Prostate gland (tissue), 2 donors: ENCODE results near the gene HPGD. TPM values are rescaled to one million over a fixed set of nuclear protein-coding genes. Genes with fewer than 3 reads are reported as not detected.

Source experiments
- DNase-seq: peaks from one replicate; pipeline ENCODE4 v3.0.0-alpha.2; 2019; ENCODE audit warnings: low spot score
- H3K27ac ChIP-seq, 2 donors: fragments of 200-600 bp; sonication (generic); 2 replicates each; pipeline ENCODE4 v1.5.1; 2017 to 2019
- H3K27me3 ChIP-seq: fragments of 200-600 bp; sonication (generic); replicated peaks from 2 replicates; pipeline ENCODE4 v1.5.1; 2019; ENCODE audit not compliant: insufficient read depth
- H3K36me3 ChIP-seq, 2 donors: fragments of 200-600 bp; sonication (generic); 1 replicate in 1 of 2; 2 replicates in 1 of 2; pipeline versions ENCODE4 v1.5.1 to v1.8.1; 2017 to 2019
- H3K4me1 ChIP-seq: fragments of 200-600 bp; sonication (generic); replicated peaks from 2 replicates; pipeline ENCODE4 v1.5.1; 2019
- H3K4me3 ChIP-seq, 2 donors: fragments of 200-600 bp; sonication (generic); 2 replicates each; pipeline ENCODE4 v1.5.1; 2017 to 2019
- H3K9me3 ChIP-seq: fragments of 200-600 bp; sonication (generic); 2 replicates; pipeline ENCODE4 v1.5.1; 2017
- CTCF ChIP-seq, 4 experiments: fragments of 200-600 bp in 2 of 4; fragments of 450-650 bp in 2 of 4; sonication (generic) in 2 of 4; IDR thresholded peaks; 1 replicate in 3 of 4; 2 replicates in 1 of 4; pipeline ENCODE4 v1.5.1; 2016 to 2019; ENCODE audit warnings: antibody characterized with exemption in 4 of 4, mild to moderate bottlenecking in 2 of 4, moderate library complexity in 2 of 4
- POLR2A ChIP-seq: fragments of 450-650 bp; IDR thresholded peaks from one replicate; pipeline ENCODE4 v1.6.1; 2016; ENCODE audit warnings: antibody characterized with exemption, mild to moderate bottlenecking
- POLR2AphosphoS5 ChIP-seq: sonication (generic); formaldehyde crosslinking; IDR thresholded peaks from one replicate; pipeline ENCODE4 v1.6.1; 2017; ENCODE audit warnings: antibody characterized with exemption
- WGBS: methylation state at CpG from one replicate; pipeline ENCODE4 v1.1.5; 2018; 5-methylcytosine and 5-hydroxymethylcytosine counted together
- intact Hi-C: fragments of 100-400 bp; cut with DNase I; formaldehyde crosslinking; loops from one replicate; pipeline ENCODE4 v1.14.2; 2022
- total RNA-seq, 2 donors: library from RNA; depleted of rRNA; stranded (reverse); fragments of >200 nt; gene quantifications; one replicate each; pipeline ENCODE4 v1.1.0, GENCODE V29; 2016

The HPGD gene
- total RNA-seq, 2 donors from 2014 or later, result 6.5 to 37.7 TPM

DNA sequence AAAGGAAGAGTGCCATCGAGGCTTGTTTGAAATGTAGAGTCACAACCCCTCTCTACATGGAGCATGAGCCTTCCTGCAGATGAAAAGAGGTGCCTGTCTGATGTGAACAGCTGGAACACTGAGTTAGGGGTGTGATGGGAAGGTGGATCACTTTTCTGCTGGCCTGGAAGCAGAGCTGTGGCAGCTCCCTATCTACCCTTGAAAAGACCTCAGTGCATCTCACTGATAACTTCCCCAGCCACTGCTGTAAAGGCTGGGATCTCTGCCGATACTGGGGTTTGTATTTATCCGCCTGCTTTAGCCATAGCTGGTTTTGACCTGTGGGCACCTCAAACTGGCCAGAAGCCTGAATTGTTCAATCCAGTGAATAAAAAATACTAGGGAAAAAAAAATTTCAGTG is 46.8 kb downstream of the HPGD start:
- Histone ChIP-seq H3K9me3 (no peaks in the 10 kb centered on the region), H3K4me1 (no peaks in the 10 kb centered on the region), H3K36me3 (no peaks in the 10 kb centered on the region), H3K27me3 (no peaks in the 10 kb centered on the region), H3K27ac (no peak overlapping the region), H3K4me3 (no peak overlapping the region)
- TF ChIP-seq POLR2A, result no peak
- TF ChIP-seq POLR2AphosphoS5, result no peak
- TF ChIP-seq CTCF (IDR thresholded peaks at IDR 0.05), result no peak
- DNase-seq, result no peak
- WGBS, result 92% methylated on average over 3 of the region's 3 CpGs
- intact Hi-C loops, result no loop called here

DNA sequence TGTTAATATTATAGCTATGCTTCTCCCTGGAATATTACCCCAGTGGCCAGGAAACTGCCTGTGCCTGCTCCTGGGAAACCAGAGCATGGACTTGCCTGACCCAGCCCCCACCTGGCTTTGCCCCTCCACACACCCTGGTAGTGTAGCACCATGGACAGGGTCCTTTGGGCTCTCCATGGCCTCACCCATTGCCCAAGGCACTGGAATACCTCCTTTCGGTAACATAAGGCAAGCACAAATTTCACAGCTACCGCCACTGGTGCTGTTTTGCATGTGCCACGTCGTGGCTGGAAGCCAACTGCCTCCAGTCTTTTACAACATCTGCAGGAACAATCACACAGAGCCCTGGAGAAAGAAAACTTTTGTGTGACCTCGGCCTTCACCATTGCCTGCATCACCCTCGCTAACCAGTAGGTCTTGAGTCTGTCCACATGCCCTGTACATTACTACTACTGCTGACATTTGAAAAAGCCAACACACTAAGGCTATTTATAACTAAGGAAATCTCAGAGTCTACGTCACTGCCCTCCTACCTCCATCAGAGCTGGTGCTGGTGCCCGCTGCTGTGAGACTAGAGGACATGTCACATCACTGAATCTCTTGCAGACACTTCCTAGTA is 47.7 kb downstream of the HPGD start:
- TF ChIP-seq CTCF (IDR thresholded peaks at IDR 0.05) (no peak), POLR2A (no peak), POLR2AphosphoS5 (no peak)
- intact Hi-C loops, result no loop called here
- H3K36me3 ChIP-seq, result no peaks in the 10 kb centered on the region
- 76% methylated on average over 8 of the region's 8 CpGs for WGBS
- no peaks in the 10 kb centered on the region for H3K27me3 ChIP-seq
- no peaks in the 10 kb centered on the region for H3K9me3 ChIP-seq
- no peak overlapping the region for H3K4me3 ChIP-seq
- H3K27ac ChIP-seq, result no peak overlapping the region
- DNase-seq, result no peak
- no peaks in the 10 kb centered on the region for H3K4me1 ChIP-seq

DNA sequence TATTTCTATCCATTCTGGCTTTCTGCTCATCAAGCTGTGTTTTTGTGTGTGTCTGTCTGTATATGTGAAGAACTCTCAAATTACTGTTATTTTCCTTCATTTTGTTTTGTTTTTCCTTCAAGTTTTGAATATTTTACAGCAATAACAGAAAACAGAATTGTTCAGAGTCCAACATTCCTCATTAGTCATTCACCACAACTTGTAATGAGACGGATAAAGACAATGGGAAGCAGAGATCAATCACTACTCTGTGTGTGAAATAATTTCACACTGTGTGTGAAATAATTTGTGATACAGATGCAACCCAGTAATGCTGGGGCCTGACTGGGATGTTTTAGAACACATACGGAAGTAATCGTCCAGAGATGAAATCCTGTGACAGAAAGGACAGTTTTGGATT is 55.2 kb downstream of the HPGD start:
- Histone ChIP-seq H3K4me3 (no peak overlapping the region), H3K4me1 (no peaks in the 10 kb centered on the region), H3K27ac (no peak overlapping the region), H3K36me3 (no peaks in the 10 kb centered on the region), H3K27me3 (no peaks in the 10 kb centered on the region), H3K9me3 (no peaks in the 10 kb centered on the region)
- TF ChIP-seq CTCF (IDR thresholded peaks at IDR 0.05) (no peak), POLR2AphosphoS5 (no peak), POLR2A (no peak)
- DNase-seq, result no peak
- intact Hi-C loops, result no loop called here
- WGBS, result 81% methylated on average over 3 of the region's 3 CpGs

DNA sequence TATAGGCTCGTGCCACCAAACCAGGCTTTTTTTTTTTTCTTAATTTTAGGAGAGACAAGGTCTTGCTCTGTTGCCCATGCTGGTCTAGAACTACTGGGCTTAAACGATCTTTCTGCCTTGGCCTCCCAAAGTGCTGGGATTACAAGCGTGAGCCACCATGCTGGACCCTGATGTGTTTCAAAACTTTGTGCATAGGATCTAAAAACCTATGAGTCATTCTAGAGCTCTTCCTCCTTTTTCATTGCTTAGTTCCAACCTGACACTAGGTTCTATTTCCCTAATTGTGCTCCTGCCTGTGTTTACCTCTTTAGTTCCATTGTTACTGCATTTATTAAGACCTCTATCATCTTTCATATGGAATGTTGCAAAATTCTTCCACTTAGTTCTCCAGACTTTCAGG is 57.3 kb downstream of the HPGD start:
- Histone ChIP-seq H3K9me3 (no peaks in the 10 kb centered on the region), H3K27ac (no peak overlapping the region), H3K4me3 (no peak overlapping the region), H3K36me3 (no peaks in the 10 kb centered on the region), H3K27me3 (no peaks in the 10 kb centered on the region), H3K4me1 (no peaks in the 10 kb centered on the region)
- WGBS, result 96% methylated on average over 3 of the region's 3 CpGs
- DNase-seq, result no peak
- no peak for TF ChIP-seq CTCF (IDR thresholded peaks at IDR 0.05)
- TF ChIP-seq POLR2A, result no peak
- TF ChIP-seq POLR2AphosphoS5, result no peak
- intact Hi-C loops, result no loop called here

DNA sequence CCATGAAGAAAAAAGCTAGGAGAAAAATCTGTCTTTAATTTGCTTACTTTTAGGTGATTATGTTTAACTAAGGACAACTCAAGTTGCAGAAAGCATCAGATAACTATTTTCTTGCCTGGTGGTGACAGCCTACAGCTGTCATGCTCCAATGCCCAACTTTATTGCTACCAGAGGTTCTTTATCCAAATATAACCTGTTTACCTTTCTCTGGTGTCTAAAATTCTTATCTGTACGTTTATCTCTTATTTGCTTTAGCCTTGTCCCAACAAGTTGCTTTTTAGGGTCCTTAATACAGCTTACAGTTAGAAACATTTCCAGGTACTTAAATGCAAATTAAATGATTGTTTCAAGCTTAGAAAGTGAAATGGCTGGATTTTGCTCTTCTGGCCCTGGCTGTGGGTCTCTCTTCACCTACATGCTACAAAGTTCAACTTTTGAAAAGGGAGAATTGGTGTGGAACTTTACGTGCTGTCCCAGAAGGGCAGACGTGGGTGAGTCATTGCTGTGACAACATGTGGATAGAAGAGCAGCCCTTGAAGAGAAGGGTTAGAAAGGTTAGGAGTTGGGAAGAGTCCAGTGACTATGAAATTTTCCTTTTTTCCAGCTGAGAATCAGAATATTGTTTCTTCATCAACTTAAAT is 60.7 kb downstream of the HPGD start:
- H3K9me3 ChIP-seq, result no peaks in the 10 kb centered on the region
- no peaks in the 10 kb centered on the region for H3K27me3 ChIP-seq
- 16% methylated on average over 3 of the region's 3 CpGs for WGBS
- no peaks in the 10 kb centered on the region for H3K4me1 ChIP-seq
- no peak overlapping the region for H3K4me3 ChIP-seq
- H3K27ac ChIP-seq, result peak overlapping the region in 1 of 2 donors; percentile 27
- peak; percentile 46 for DNase-seq
- TF ChIP-seq POLR2A (no peak), CTCF (IDR thresholded peaks at IDR 0.05) (peak in 1 of 4 experiments; percentile 8), POLR2AphosphoS5 (peak; percentile 44)
- no peaks in the 10 kb centered on the region for H3K36me3 ChIP-seq
- intact Hi-C loops, result no loop called here
